Measurements from ENCODE around the gene EFCAB9.

- TF ChIP-seq GATA2 (IDR thresholded peaks at IDR 0.05; ENCODE audit: low read depth, low read length) (no peak), GATA3 (IDR thresholded peaks at IDR 0.05; ENCODE audit: low read depth, low read length) (no peak)
Observed at GRCh38 chr5:172252501-172252900, 58.5 kb downstream of the EFCAB9 start.
